ENCODE measurements around the gene C2CD4D. TPM values are rescaled to one million over a fixed set of nuclear protein-coding genes. Genes with fewer than 3 reads are reported as not detected.

Gene C2CD4D
- total and polyA plus RNA-seq, 2 donors (not counting 1 experiment from before 2014, with no cell fraction given): 0.07 TPM; not detected in 1

GRCh38 chr1:151837884-151838221 is 1.8 kb downstream of the C2CD4D start:
- Histone ChIP-seq H3K36me3 (replicated peaks in 1 of 2; ENCODE audit: control extremely low read depth in 1 of 2, control insufficient read depth in 1 of 2, extremely low read depth in 1 of 2, insufficient read depth in 2 of 2, low read length in 1 of 2) (no peaks in the 10 kb centered on the region), H3K4me1 (ENCODE audit: control insufficient read depth in 2 of 2, insufficient read depth in 2 of 2, low read length in 2 of 2) (peaks cover 27 to 31% of the 10 kb centered on the region in 2 donors), H4K20me1 (ENCODE audit: control insufficient read depth, insufficient read depth, low read length, poor library complexity, severe bottlenecking) (no peaks in the 10 kb centered on the region), H2AFZ (ENCODE audit: insufficient read depth, low read depth, low read length, poor library complexity, severe bottlenecking) (peak overlapping the region; percentile 69), H3K4me3 (ENCODE audit: control extremely low read depth in 1 of 5, extremely low read depth in 1 of 5, insufficient read depth in 1 of 5, low read depth in 2 of 5, low read length in 4 of 5) (peak overlapping the region in 3 of 5 experiments; percentile 44 to 56 (median 45)), H3K9me3 (ENCODE audit: control extremely low read depth in 1 of 3, control insufficient read depth in 2 of 3, insufficient read depth in 1 of 3, low read length in 2 of 3) (peaks cover 0 to 8% (median 0%) of the 10 kb centered on the region in 3 donors), H3K27me3 (replicated peaks in 1 of 4; ENCODE audit: control extremely low read depth in 1 of 4, control insufficient read depth in 3 of 4, insufficient read depth in 4 of 4, low read length in 3 of 4) (peaks cover 0 to 20% (median 7%) of the 10 kb centered on the region in 4 experiments), H3K27ac (ENCODE audit: low read length in 2 of 2) (no peak overlapping the region), H3K79me2 (ENCODE audit: control insufficient read depth, insufficient read depth, low read length) (no peaks in the 10 kb centered on the region), H3K9ac (ENCODE audit: low read length) (peak overlapping the region; percentile 65), H3K4me2 (replicated peaks; ENCODE audit: low read depth, low read length, poor library complexity, severe bottlenecking) (peak overlapping the region; percentile 89)
- intact Hi-C loops (cut with micrococcal nuclease): loop anchor here (2.0 to 10.0 kb wide), 4 partner anchors 113 to 556 kb away; partner anchors contain the start of genes POGZ, PSMB4, RIIAD1 and ZNF687
- Mint-ChIP-seq H3K4me3 (peak overlapping the region; percentile 85), H3K9me3 (ENCODE audit: insufficient read depth) (no peaks in the 10 kb centered on the region), H3K27ac (peak overlapping the region; percentile 46), H3K27me3 (peaks cover 10% of the 10 kb centered on the region), H3K4me1 (peaks cover 28% of the 10 kb centered on the region)
- TF ChIP-seq CTCF (IDR thresholded peaks at IDR 0.05) (no peak), EZH2 (IDR thresholded peaks at IDR 0.05; ENCODE audit: borderline replicate concordance, insufficient read depth, low read depth, low read length, poor library complexity, severe bottlenecking) (no peak)
- ATAC-seq (ENCODE audit: low read depth) (no peak), DNase-seq (no peak)
- WGBS (ENCODE audit: insufficient coverage): 9% methylated on average over 26 of the region's 26 CpGs
- ChIA-PET POLR2A (no interaction called here), CTCF (interaction anchor here (1.0 to 2.3 kb wide), 4 partner anchors 31 to 394 kb away, joined by 3 to 11 read pairs (median 4); partner anchors contain the start of gene MRPL9)

- ATAC-seq (ENCODE audit: low read depth) (no peak), DNase-seq (peak; percentile 27)
- Histone ChIP-seq H3K27me3 (replicated peaks in 1 of 4; ENCODE audit: control extremely low read depth in 1 of 4, control insufficient read depth in 3 of 4, insufficient read depth in 4 of 4, low read length in 3 of 4) (peaks cover 0 to 20% (median 7%) of the 10 kb centered on the region in 4 experiments), H3K4me1 (ENCODE audit: control insufficient read depth in 2 of 2, insufficient read depth in 2 of 2, low read length in 2 of 2) (peaks cover 26 to 31% of the 10 kb centered on the region in 2 donors), H3K79me2 (ENCODE audit: control insufficient read depth, insufficient read depth, low read length) (no peaks in the 10 kb centered on the region), H3K4me3 (ENCODE audit: control extremely low read depth in 1 of 5, extremely low read depth in 1 of 5, insufficient read depth in 1 of 5, low read depth in 2 of 5, low read length in 4 of 5) (no peak overlapping the region), H3K27ac (ENCODE audit: low read length in 2 of 2) (no peak overlapping the region), H3K36me3 (replicated peaks in 1 of 2; ENCODE audit: control extremely low read depth in 1 of 2, control insufficient read depth in 1 of 2, extremely low read depth in 1 of 2, insufficient read depth in 2 of 2, low read length in 1 of 2) (no peaks in the 10 kb centered on the region), H4K20me1 (ENCODE audit: control insufficient read depth, insufficient read depth, low read length, poor library complexity, severe bottlenecking) (no peaks in the 10 kb centered on the region), H2AFZ (ENCODE audit: insufficient read depth, low read depth, low read length, poor library complexity, severe bottlenecking) (no peak overlapping the region), H3K9ac (ENCODE audit: low read length) (no peak overlapping the region), H3K9me3 (ENCODE audit: control extremely low read depth in 1 of 3, control insufficient read depth in 2 of 3, insufficient read depth in 1 of 3, low read length in 2 of 3) (peaks cover 0 to 8% (median 0%) of the 10 kb centered on the region in 3 donors), H3K4me2 (replicated peaks; ENCODE audit: low read depth, low read length, poor library complexity, severe bottlenecking) (peak overlapping the region; percentile 89)
- intact Hi-C loops (cut with micrococcal nuclease): loop anchor here (5.0 to 10.0 kb wide), 3 partner anchors 112 to 555 kb away; partner anchors contain the start of genes POGZ, RIIAD1 and ZNF687
- ChIA-PET CTCF (interaction anchor here (0.7 to 2.6 kb wide), 16 partner anchors 9 to 536 kb away, joined by 3 to 14 read pairs (median 4); partner anchors contain the start of gene CGN), POLR2A (interaction anchor here (0.6 to 0.7 kb wide), 3 partner anchors 22 to 176 kb away, joined by 3 to 5 read pairs (median 4); no protein-coding TSS in a partner anchor)
- Mint-ChIP-seq H3K27me3 (peaks cover 10% of the 10 kb centered on the region), H3K27ac (peak overlapping the region; percentile 38), H3K9me3 (ENCODE audit: insufficient read depth) (no peaks in the 10 kb centered on the region), H3K4me1 (peaks cover 28% of the 10 kb centered on the region), H3K4me3 (peak overlapping the region; percentile 85)
- 13% methylated on average over 2 of the region's 3 CpGs for WGBS (ENCODE audit: insufficient coverage)
- TF ChIP-seq EZH2 (IDR thresholded peaks at IDR 0.05; ENCODE audit: borderline replicate concordance, insufficient read depth, low read depth, low read length, poor library complexity, severe bottlenecking) (no peak), CTCF (IDR thresholded peaks at IDR 0.05) (no peak)
Measured at GRCh38 chr1:151837197-151837596, 2.4 kb downstream of the C2CD4D start.
